H9 (cell line): Measurements from ENCODE around the gene CHTOP. TPM values are rescaled to one million over a fixed set of nuclear protein-coding genes. Genes with fewer than 3 reads are reported as not detected.
"Not testable (repeated sequence)": the region's sequence is repeated elsewhere in the genome, so short reads cannot be mapped to it uniquely, and the experiment has no call there.

Experiments used
- DNase-seq: peaks from one replicate; pipeline ENCODE4 v3.0.0-alpha.2; 2017
- H2AFZ ChIP-seq: one replicate; pipeline ENCODE4 v1.6.1; 2013; ENCODE audit warnings: mild to moderate bottlenecking, low read length, control low read depth, moderate library complexity
- H2AK5ac ChIP-seq: 2 replicates; pipeline ENCODE4 v1.6.1; 2013; ENCODE audit warnings: low read length, control low read depth, mixed read lengths; ENCODE audit not compliant: insufficient read length
- H2BK120ac ChIP-seq: one replicate; pipeline ENCODE4 v1.6.1; 2013; ENCODE audit warnings: low read depth, mild to moderate bottlenecking, low read length, control low read depth, inconsistent platforms; ENCODE audit not compliant: poor library complexity, severe bottlenecking
- H2BK12ac ChIP-seq: 2 replicates; pipeline ENCODE4 v1.6.1; 2013; ENCODE audit warnings: low read length, control low read depth, mixed read lengths, low read depth; ENCODE audit not compliant: insufficient read length
- H2BK15ac ChIP-seq: 2 replicates; pipeline ENCODE4 v1.6.1; 2013; ENCODE audit warnings: low read depth, low read length, control low read depth
- H2BK20ac ChIP-seq: one replicate; pipeline ENCODE4 v1.6.1; 2013; ENCODE audit warnings: low read depth, mild to moderate bottlenecking, low read length, control low read depth, inconsistent platforms; ENCODE audit not compliant: poor library complexity, severe bottlenecking
- H2BK5ac ChIP-seq: 2 replicates; pipeline ENCODE4 v1.6.1; 2013; ENCODE audit warnings: low read length, control low read depth, mixed read lengths; ENCODE audit not compliant: insufficient read length
- H3K14ac ChIP-seq: 2 replicates; pipeline ENCODE4 v1.6.1; 2013; ENCODE audit warnings: low read length, control low read depth; ENCODE audit not compliant: insufficient read depth
- H3K18ac ChIP-seq: 2 replicates; pipeline ENCODE4 v1.6.1; 2013; ENCODE audit warnings: low read depth, mild to moderate bottlenecking, mixed read lengths, low read length, control low read depth; ENCODE audit not compliant: insufficient read length
- H3K23ac ChIP-seq: 2 replicates; pipeline ENCODE4 v1.6.1; 2013; ENCODE audit warnings: low read length, control low read depth, mixed read lengths, low read depth; ENCODE audit not compliant: insufficient read length
- H3K23me2 ChIP-seq: 2 replicates; pipeline ENCODE4 v1.6.1; 2013; ENCODE audit warnings: low read depth, mild to moderate bottlenecking, mixed read lengths, low read length, control low read depth; ENCODE audit not compliant: insufficient read length, poor library complexity, severe bottlenecking
- H3K27ac ChIP-seq: 2 replicates; pipeline ENCODE4 v1.5.1; 2013; ENCODE audit warnings: low read length, control low read depth, mixed read lengths, low read depth; ENCODE audit not compliant: insufficient read length
- H3K27me3 ChIP-seq: 2 replicates; pipeline ENCODE4 v1.6.1; 2013; ENCODE audit warnings: low read length, control low read depth, inconsistent platforms; ENCODE audit not compliant: insufficient read depth
- H3K4ac ChIP-seq: 2 replicates; pipeline ENCODE4 v1.6.1; 2013; ENCODE audit warnings: low read depth, mild to moderate bottlenecking, control low read depth, inconsistent platforms, low read length, moderate library complexity
- H3K4me1 ChIP-seq: 2 replicates; pipeline ENCODE4 v1.6.1; 2013; ENCODE audit warnings: low read length, control low read depth, inconsistent platforms; ENCODE audit not compliant: insufficient read depth
- H3K4me2 ChIP-seq: 2 replicates; pipeline ENCODE4 v1.6.1; 2013; ENCODE audit warnings: low read length, control low read depth, mixed read lengths; ENCODE audit not compliant: insufficient read length, insufficient read depth
- H3K56ac ChIP-seq: 2 replicates; pipeline ENCODE4 v1.6.1; 2013; ENCODE audit warnings: low read depth, mild to moderate bottlenecking, mixed read lengths, low read length, control low read depth; ENCODE audit not compliant: insufficient read length
- H3K79me1 ChIP-seq: 2 replicates; pipeline ENCODE4 v1.6.1; 2013; ENCODE audit warnings: low read depth, mild to moderate bottlenecking, moderate library complexity, low read length, control low read depth, inconsistent platforms; ENCODE audit not compliant: insufficient read depth, poor library complexity, severe bottlenecking
- H3K79me2 ChIP-seq: 2 replicates; pipeline ENCODE4 v1.6.1; 2013; ENCODE audit warnings: low read length, control low read depth, inconsistent platforms; ENCODE audit not compliant: insufficient read depth
- H3K9ac ChIP-seq: 2 replicates; pipeline ENCODE4 v1.6.1; 2013; ENCODE audit warnings: low read length, control low read depth, mixed read lengths; ENCODE audit not compliant: insufficient read length; ENCODE audit errors: extremely low read depth
- H3K9me3 ChIP-seq: one replicate; pipeline ENCODE4 v1.6.1; 2013; ENCODE audit warnings: low read depth, low read length, inconsistent platforms; ENCODE audit not compliant: control insufficient read depth
- H3T11ph ChIP-seq: one replicate; pipeline ENCODE4 v1.6.1; 2013; ENCODE audit warnings: mild to moderate bottlenecking, low read length, control low read depth, inconsistent platforms
- H4K20me1 ChIP-seq: one replicate; pipeline ENCODE4 v1.6.1; 2013; ENCODE audit not compliant: control insufficient read depth, insufficient read length, insufficient read depth
- H4K5ac ChIP-seq: 2 replicates; pipeline ENCODE4 v1.6.1; 2013; ENCODE audit warnings: low read depth, mild to moderate bottlenecking, mixed read lengths, low read length, control low read depth; ENCODE audit not compliant: insufficient read length
- H4K8ac ChIP-seq: replicated peaks from 2 replicates; pipeline ENCODE4 v1.6.1; 2013; ENCODE audit warnings: low read length, control low read depth, mixed read lengths, low read depth; ENCODE audit not compliant: insufficient read length
- H4K91ac ChIP-seq: 2 replicates; pipeline ENCODE4 v1.6.1; 2013; ENCODE audit warnings: low read depth, mild to moderate bottlenecking, moderate library complexity, mixed read lengths, low read length, control low read depth; ENCODE audit not compliant: insufficient read length
- H3K27ac Mint-ChIP-seq, 3 experiments: 2 replicates in 2 of 3; 3 replicates in 1 of 3; pipeline ENCODE4 v1.8.0; 2020 to 2021; ENCODE audit warnings: mixed read lengths in 3 of 3, mild to moderate bottlenecking in 1 of 3, moderate library complexity in 1 of 3
- H3K27me3 Mint-ChIP-seq: 2 replicates; pipeline ENCODE4 v1.8.0; 2021; ENCODE audit warnings: low read depth, mild to moderate bottlenecking, moderate library complexity, mixed read lengths
- H3K36me3 Mint-ChIP-seq, 3 experiments: 2 replicates in 2 of 3; 3 replicates in 1 of 3; pipeline ENCODE4 v1.8.0; 2020 to 2021; ENCODE audit warnings: low read depth in 3 of 3, mixed read lengths in 3 of 3; ENCODE audit not compliant: insufficient read depth in 1 of 3
- H3K4me1 Mint-ChIP-seq, 2 experiments: 2 replicates each; pipeline ENCODE4 v1.8.0; 2020; ENCODE audit warnings: mixed read lengths in 2 of 2
- H3K4me3 Mint-ChIP-seq, 2 experiments: 2 replicates in 1 of 2; 3 replicates in 1 of 2; pipeline ENCODE4 v1.8.0; 2020 to 2021; ENCODE audit warnings: mild to moderate bottlenecking in 2 of 2, mixed read lengths in 2 of 2, moderate library complexity in 1 of 2
- H3K9me3 Mint-ChIP-seq, 2 experiments: 2 replicates in 1 of 2; 3 replicates in 1 of 2; pipeline ENCODE4 v1.8.0; 2020; ENCODE audit warnings: mild to moderate bottlenecking in 2 of 2, mixed read lengths in 2 of 2, moderate library complexity in 1 of 2
- CTCF ChIP-seq: fragments of 200-600 bp; sonication (generic); conservative IDR thresholded peaks from 3 replicates; pipeline ENCODE4 v1.8.0; 2021; ENCODE audit warnings: antibody characterized with exemption, mild to moderate bottlenecking
- WGBS: extraction: QIAGEN DNeasy Blood & Tissue Kit; methylation state at CpG from one replicate; pipeline ENCODE4 v1.1.7; 2013; ENCODE audit warnings: missing lambda C conversion rate, low lambda C conversion rate, mixed read lengths; ENCODE audit not compliant: insufficient read length; ENCODE audit errors: extremely low coverage; 5-methylcytosine and 5-hydroxymethylcytosine counted together
- total RNA-seq: library from RNA; stranded (reverse); gene quantifications from 2 replicates; pipeline ENCODE4 v1.2.1, GENCODE V29; 2021

The CHTOP gene
- total RNA-seq, 1 experiment from 2014 or later: 126 TPM

GRCh38 chr1:153667439-153667838 lies 33.6 kb downstream of the CHTOP start:
- no CpG with 5 or more reads among the region's 4 CpGs for whole genome bisulfite sequencing
- no peak overlapping the region for H2BK120ac ChIP-seq

DNA sequence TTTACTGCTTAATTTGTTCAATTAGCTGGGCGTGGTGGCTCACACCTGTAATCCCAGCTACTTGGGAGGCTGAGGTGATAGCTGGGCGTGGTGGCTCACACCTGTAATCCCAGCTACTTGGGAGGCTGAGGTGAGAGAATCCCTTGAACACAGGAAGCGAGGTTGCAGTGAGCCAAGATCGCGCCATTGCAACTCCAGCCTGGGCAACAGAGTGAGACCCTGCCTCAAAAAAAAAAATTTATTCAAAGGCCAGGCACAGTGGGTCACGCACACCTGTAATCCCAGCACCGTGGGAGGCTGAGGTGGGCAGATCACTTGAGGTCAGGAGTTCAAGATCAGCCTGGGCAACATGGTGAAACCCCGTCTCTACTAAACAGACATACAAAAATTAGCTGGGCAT lies 34.8 kb downstream of the CHTOP start:
- not testable (repeated sequence) for H3K14ac ChIP-seq, H2BK12ac ChIP-seq, H3K27me3 ChIP-seq, H3K4me1 ChIP-seq, H4K20me1 ChIP-seq, DNase-seq, H2AFZ ChIP-seq, H3T11ph ChIP-seq, H3K18ac ChIP-seq, H3K4ac ChIP-seq, H4K91ac ChIP-seq, H3K23ac ChIP-seq, H3K9me3 ChIP-seq, H2BK5ac ChIP-seq, H3K27me3 Mint-ChIP-seq, H2BK15ac ChIP-seq, H4K8ac ChIP-seq, H3K56ac ChIP-seq, H3K27ac Mint-ChIP-seq, H3K9me3 Mint-ChIP-seq, H3K27ac ChIP-seq, H3K4me2 ChIP-seq, H2AK5ac ChIP-seq, H2BK20ac ChIP-seq, H2BK120ac ChIP-seq, H3K9ac ChIP-seq, H4K5ac ChIP-seq
- no CpG with 5 or more reads among the region's 8 CpGs for WGBS
- Mint-ChIP-seq H3K4me1 (peaks cover 9 to 12% of the 10 kb centered on the region in 2 experiments; a peak in 3 of 4 replicates), H3K4me3 (peak overlapping the region in 1 of 2 experiments; percentile 68; a peak in 1 of 5 replicates), H3K36me3 (peaks cover 0 to 67% (median 62%) of the 10 kb centered on the region in 3 experiments; a peak in 4 of 7 replicates)
- Histone ChIP-seq H3K23me2 (peaks cover 11% of the 10 kb centered on the region), H3K79me1 (peaks cover 17% of the 10 kb centered on the region), H3K79me2 (peaks cover 15% of the 10 kb centered on the region)

More at GRCh38 chr1:153667439-153667838, 33.6 kb downstream of the CHTOP start:
- H3K4me2 ChIP-seq: no peak overlapping the region
- H2AFZ ChIP-seq: no peak overlapping the region
- no peak overlapping the region for H3K56ac ChIP-seq
- no peak overlapping the region for H2BK5ac ChIP-seq
- no peaks in the 10 kb centered on the region for H3K9me3 ChIP-seq
- no peaks in the 10 kb centered on the region for H3K27me3 ChIP-seq
- no peak for DNase-seq
- no peak overlapping the region for H4K91ac ChIP-seq
- no peak overlapping the region for H3K23ac ChIP-seq
- no peak overlapping the region for H3K9ac ChIP-seq
- peaks cover 11% of the 10 kb centered on the region for H3K23me2 ChIP-seq
- H3T11ph ChIP-seq: no peak overlapping the region
- TF ChIP-seq CTCF: no peak
- no peak overlapping the region for H4K5ac ChIP-seq
- no peaks in the 10 kb centered on the region for H4K20me1 ChIP-seq
- no peak overlapping the region for H2BK12ac ChIP-seq
- peaks cover 17% of the 10 kb centered on the region for H3K79me1 ChIP-seq
- H3K9me3 Mint-ChIP-seq: no peaks in the 10 kb centered on the region
- H3K27ac Mint-ChIP-seq: peak overlapping the region in 2 of 3 experiments; percentile 11 to 28; a peak in 1 of 7 replicates
- peaks cover 15% of the 10 kb centered on the region for H3K79me2 ChIP-seq
- peak overlapping the region in 1 of 2 experiments; percentile 27; a peak in 2 of 5 replicates for H3K4me3 Mint-ChIP-seq
- no peak overlapping the region for H3K27ac ChIP-seq
- no peaks in the 10 kb centered on the region for H3K4me1 ChIP-seq
- H4K8ac ChIP-seq: no peak overlapping the region
- H2AK5ac ChIP-seq: no peak overlapping the region
- peaks cover 7 to 78% (median 67%) of the 10 kb centered on the region in 3 experiments; a peak in 6 of 7 replicates for H3K36me3 Mint-ChIP-seq
- peaks cover 9 to 12% of the 10 kb centered on the region in 2 experiments; a peak in 3 of 4 replicates for H3K4me1 Mint-ChIP-seq
- H3K14ac ChIP-seq: no peak overlapping the region
- no peak overlapping the region for H3K4ac ChIP-seq
- H3K18ac ChIP-seq: no peak overlapping the region
- no peaks in the 10 kb centered on the region; the same call in 1 of the 2 replicates for H3K27me3 Mint-ChIP-seq
- no peak overlapping the region for H2BK15ac ChIP-seq
- no peak overlapping the region for H2BK20ac ChIP-seq
